ENCODE results near the gene ASTN2. TPM values are rescaled to one million over a fixed set of nuclear protein-coding genes. Genes with fewer than 3 reads are reported as not detected.

Gene ASTN2
- total RNA-seq, 4 donors from 2014 or later: 0.94 to 5.6 (median 3.7) TPM

GRCh38 chr9:116774421-116775180 lies 640.3 kb downstream of the ASTN2 start:
- Histone ChIP-seq H3K9me3 (no peaks in the 10 kb centered on the region), H3K36me3 (no peaks in the 10 kb centered on the region), H3K27ac (no peak overlapping the region), H3K4me3 (replicated peaks in 1 of 3) (no peak overlapping the region), H3K4me1 (no peaks in the 10 kb centered on the region), H3K27me3 (no peaks in the 10 kb centered on the region)
- intact Hi-C loops (cut with DNase I): no loop called here
- WGBS, 2 donors: 55% methylated on average over 4 of the region's 4 CpGs
- no peak for TF ChIP-seq POLR2A (IDR thresholded peaks at IDR 0.05)
- TF ChIP-seq, protein P1, sequence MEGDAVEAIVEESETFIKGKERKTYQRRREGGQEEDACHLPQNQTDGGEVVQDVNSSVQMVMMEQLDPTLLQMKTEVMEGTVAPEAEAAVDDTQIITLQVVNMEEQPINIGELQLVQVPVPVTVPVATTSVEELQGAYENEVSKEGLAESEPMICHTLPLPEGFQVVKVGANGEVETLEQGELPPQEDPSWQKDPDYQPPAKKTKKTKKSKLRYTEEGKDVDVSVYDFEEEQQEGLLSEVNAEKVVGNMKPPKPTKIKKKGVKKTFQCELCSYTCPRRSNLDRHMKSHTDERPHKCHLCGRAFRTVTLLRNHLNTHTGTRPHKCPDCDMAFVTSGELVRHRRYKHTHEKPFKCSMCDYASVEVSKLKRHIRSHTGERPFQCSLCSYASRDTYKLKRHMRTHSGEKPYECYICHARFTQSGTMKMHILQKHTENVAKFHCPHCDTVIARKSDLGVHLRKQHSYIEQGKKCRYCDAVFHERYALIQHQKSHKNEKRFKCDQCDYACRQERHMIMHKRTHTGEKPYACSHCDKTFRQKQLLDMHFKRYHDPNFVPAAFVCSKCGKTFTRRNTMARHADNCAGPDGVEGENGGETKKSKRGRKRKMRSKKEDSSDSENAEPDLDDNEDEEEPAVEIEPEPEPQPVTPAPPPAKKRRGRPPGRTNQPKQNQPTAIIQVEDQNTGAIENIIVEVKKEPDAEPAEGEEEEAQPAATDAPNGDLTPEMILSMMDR (IDR thresholded peaks at IDR 0.05): no peak
- DNase-seq: no peak

- TF ChIP-seq, protein P1 (IDR thresholded peaks at IDR 0.05): no peak
- TF ChIP-seq POLR2A (IDR thresholded peaks at IDR 0.05): no peak
- no peaks in the 10 kb centered on the region for H3K36me3 ChIP-seq
- DNase-seq: no peak
- H3K4me3 ChIP-seq (replicated peaks in 1 of 3): no peak overlapping the region
- H3K4me1 ChIP-seq: no peaks in the 10 kb centered on the region
- 54 to 62% methylated on average over 8 of the region's 8 CpGs for WGBS, 2 donors
- H3K27ac ChIP-seq: no peak overlapping the region
- no peaks in the 10 kb centered on the region for H3K9me3 ChIP-seq
- intact Hi-C loops (cut with DNase I): no loop called here
- H3K27me3 ChIP-seq: no peaks in the 10 kb centered on the region
Observed at GRCh38 chr9:116767219-116767618, 647.6 kb downstream of the ASTN2 start.

DNA sequence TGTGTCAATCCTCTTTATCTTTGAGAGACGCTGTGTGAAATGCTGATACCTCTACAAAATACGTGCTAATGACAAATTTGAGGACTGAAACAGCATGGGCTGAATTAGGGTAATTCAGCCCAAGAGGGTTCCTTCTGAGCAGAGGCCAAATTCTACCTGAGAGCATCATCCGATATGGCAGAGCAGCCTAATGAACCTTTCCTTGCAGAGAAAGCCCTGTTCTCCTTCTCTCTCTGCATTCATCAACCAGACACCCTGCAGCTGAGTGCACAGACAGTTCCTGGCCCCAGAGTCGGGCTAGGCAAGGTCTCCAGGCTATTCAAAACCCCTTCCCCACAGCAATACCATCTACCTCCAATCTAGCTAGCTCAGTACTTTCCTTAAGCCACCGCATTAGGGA lies 649.8 kb downstream of the ASTN2 start:
- no peak for DNase-seq
- WGBS, 2 donors: 32 to 47% methylated on average over 5 of the region's 5 CpGs
- Histone ChIP-seq H3K9me3 (no peaks in the 10 kb centered on the region), H3K27me3 (no peaks in the 10 kb centered on the region), H3K4me1 (no peaks in the 10 kb centered on the region), H3K4me3 (replicated peaks in 1 of 3) (no peak overlapping the region), H3K27ac (no peak overlapping the region), H3K36me3 (no peaks in the 10 kb centered on the region)
- TF ChIP-seq, protein P1 (IDR thresholded peaks at IDR 0.05): no peak
- TF ChIP-seq POLR2A (IDR thresholded peaks at IDR 0.05): no peak
- intact Hi-C loops (cut with DNase I): no loop called here

- Histone ChIP-seq H3K4me3 (replicated peaks in 1 of 3) (no peak overlapping the region), H3K27ac (no peak overlapping the region), H3K36me3 (no peaks in the 10 kb centered on the region), H3K9me3 (no peaks in the 10 kb centered on the region), H3K27me3 (no peaks in the 10 kb centered on the region), H3K4me1 (no peaks in the 10 kb centered on the region)
- DNase-seq: no peak
- WGBS, 2 donors: 82 to 83% methylated on average over 2 of the region's 2 CpGs
- no peak for TF ChIP-seq POLR2A (IDR thresholded peaks at IDR 0.05)
- TF ChIP-seq, protein P1 (IDR thresholded peaks at IDR 0.05): no peak
- intact Hi-C loops (cut with DNase I): no loop called here
Observed at GRCh38 chr9:116763770-116764169, 651.1 kb downstream of the ASTN2 start.

GRCh38 chr9:116760636-116761035 lies 654.2 kb downstream of the ASTN2 start:
- TF ChIP-seq, protein P1 (IDR thresholded peaks at IDR 0.05): no peak
- TF ChIP-seq POLR2A (IDR thresholded peaks at IDR 0.05): no peak
- Histone ChIP-seq H3K27ac (no peak overlapping the region), H3K4me1 (no peaks in the 10 kb centered on the region), H3K36me3 (no peaks in the 10 kb centered on the region), H3K4me3 (replicated peaks in 1 of 3) (no peak overlapping the region), H3K9me3 (no peaks in the 10 kb centered on the region), H3K27me3 (no peaks in the 10 kb centered on the region)
- no peak for DNase-seq
- intact Hi-C loops (cut with DNase I): no loop called here
- WGBS, 2 donors: 50 to 55% methylated on average over 5 of the region's 5 CpGs

Measured in thyroid gland (tissue), 4 donors.